Gastroesophageal sphincter (tissue), 3 donors: Measurements from ENCODE around the gene PRPF18.

Source experiments
- POLR2A ChIP-seq, 2 donors: fragments of 450-650 bp; IDR thresholded peaks; one replicate each; pipeline ENCODE4 v1.6.1; 2017; ENCODE audit warnings: antibody characterized with exemption in 2 of 2, mild to moderate bottlenecking in 2 of 2, moderate library complexity in 1 of 2
- TF ChIP-seq, protein P1 (sequence below), 4 experiments: fragments of 200-600 bp in 2 of 4; fragments of 450-650 bp in 2 of 4; sonication (generic) in 1 of 4; IDR thresholded peaks; one replicate each; pipeline ENCODE4 v1.5.1; 2017 to 2019; ENCODE audit warnings: antibody characterized with exemption in 4 of 4, mild to moderate bottlenecking in 2 of 4, moderate library complexity in 2 of 4

DNA sequence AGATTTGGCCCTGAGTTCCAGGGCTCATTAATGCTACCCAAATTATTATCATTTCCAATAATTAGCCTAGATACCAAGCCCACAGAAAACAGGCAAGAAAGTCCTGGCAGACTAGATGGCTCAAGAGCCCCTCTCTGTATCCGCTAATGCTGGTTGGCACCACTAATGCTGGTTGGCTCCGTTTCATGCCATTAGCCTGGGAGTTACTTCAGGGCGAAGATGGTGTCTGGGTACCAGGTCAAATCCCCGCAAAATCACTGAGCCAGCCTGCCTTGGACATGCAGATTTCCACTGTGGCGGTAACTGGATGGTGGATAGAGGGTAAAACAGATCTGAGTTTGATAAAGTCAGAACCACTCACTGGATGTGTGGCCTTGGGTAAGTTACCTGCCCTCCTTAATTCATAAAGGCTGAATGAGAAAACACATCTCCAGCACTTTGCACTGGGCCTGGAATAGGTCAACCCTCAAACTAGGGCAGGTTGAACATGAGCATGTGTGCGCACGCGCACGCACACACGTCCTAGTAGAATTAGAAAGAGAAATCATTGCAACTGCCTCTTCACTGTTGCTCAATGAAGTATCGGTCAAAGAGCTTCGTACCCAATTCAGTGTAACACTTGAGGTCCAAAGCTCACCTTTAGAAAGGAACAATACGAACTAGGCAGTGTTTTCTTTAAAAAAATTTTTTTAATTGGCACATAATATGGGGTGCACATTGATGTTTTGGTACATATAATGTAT, 91.5 kb downstream of the PRPF18 start:
- TF ChIP-seq, protein P1, sequence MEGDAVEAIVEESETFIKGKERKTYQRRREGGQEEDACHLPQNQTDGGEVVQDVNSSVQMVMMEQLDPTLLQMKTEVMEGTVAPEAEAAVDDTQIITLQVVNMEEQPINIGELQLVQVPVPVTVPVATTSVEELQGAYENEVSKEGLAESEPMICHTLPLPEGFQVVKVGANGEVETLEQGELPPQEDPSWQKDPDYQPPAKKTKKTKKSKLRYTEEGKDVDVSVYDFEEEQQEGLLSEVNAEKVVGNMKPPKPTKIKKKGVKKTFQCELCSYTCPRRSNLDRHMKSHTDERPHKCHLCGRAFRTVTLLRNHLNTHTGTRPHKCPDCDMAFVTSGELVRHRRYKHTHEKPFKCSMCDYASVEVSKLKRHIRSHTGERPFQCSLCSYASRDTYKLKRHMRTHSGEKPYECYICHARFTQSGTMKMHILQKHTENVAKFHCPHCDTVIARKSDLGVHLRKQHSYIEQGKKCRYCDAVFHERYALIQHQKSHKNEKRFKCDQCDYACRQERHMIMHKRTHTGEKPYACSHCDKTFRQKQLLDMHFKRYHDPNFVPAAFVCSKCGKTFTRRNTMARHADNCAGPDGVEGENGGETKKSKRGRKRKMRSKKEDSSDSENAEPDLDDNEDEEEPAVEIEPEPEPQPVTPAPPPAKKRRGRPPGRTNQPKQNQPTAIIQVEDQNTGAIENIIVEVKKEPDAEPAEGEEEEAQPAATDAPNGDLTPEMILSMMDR (IDR thresholded peaks at IDR 0.05) = no peak
- no peak for TF ChIP-seq POLR2A (IDR thresholded peaks at IDR 0.05)
